CMK (cell line): ENCODE results near the gene SGCD.

Experiments
- DNase-seq: peaks from one replicate; pipeline ENCODE4 v3.0.0-alpha.2; 2010; ENCODE audit warnings: low read depth

Gene SGCD

GRCh38 chr5:156326718-156327259, at the start of gene SGCD:
Gene SGCD, plus strand, starts transcription at chr5:156327164.
- DNase-seq: no peak

- no peak for DNase-seq
These were observed 49.7 kb upstream of the SGCD start for GRCh38 chr5:156277290-156277689.

GRCh38 chr5:156295431-156295830, 31.5 kb upstream of the SGCD start:
- no peak for DNase-seq

GRCh38 chr5:156310115-156310514, 16.8 kb upstream of the SGCD start:
- DNase-seq: no peak

GRCh38 chr5:156312897-156313694, 13.9 kb upstream of the SGCD start:
- DNase-seq: no peak

- DNase-seq: no peak
These were observed 12.5 kb upstream of the SGCD start for GRCh38 chr5:156314416-156314815.

- DNase-seq: no peak
These were observed 4.3 kb upstream of the SGCD start for GRCh38 chr5:156322666-156323065.

- no peak for DNase-seq
These were observed 332 bp downstream of the SGCD start for GRCh38 chr5:156327296-156327695.

GRCh38 chr5:156328161-156328560, 1.2 kb downstream of the SGCD start:
- DNase-seq: no peak

- no peak for DNase-seq
These were observed 1.8 kb downstream of the SGCD start for GRCh38 chr5:156328766-156329165.

- no peak for DNase-seq
These were observed 2.2 kb downstream of the SGCD start for GRCh38 chr5:156329171-156329611.

GRCh38 chr5:156330141-156330870, 3.3 kb downstream of the SGCD start:
- DNase-seq: no peak

GRCh38 chr5:156331181-156331580, 4.2 kb downstream of the SGCD start:
- no peak for DNase-seq

- DNase-seq: no peak
These were observed 4.9 kb downstream of the SGCD start for GRCh38 chr5:156331845-156332244.

- no peak for DNase-seq
These were observed 5.3 kb downstream of the SGCD start for GRCh38 chr5:156332245-156332644.

GRCh38 chr5:156339139-156339841, 12.3 kb downstream of the SGCD start:
- no peak for DNase-seq

GRCh38 chr5:156340893-156341292, 13.9 kb downstream of the SGCD start:
- DNase-seq: no peak

GRCh38 chr5:156350256-156350655, 23.3 kb downstream of the SGCD start:
- no peak for DNase-seq

GRCh38 chr5:156351423-156351822, 24.5 kb downstream of the SGCD start:
- no peak for DNase-seq

- DNase-seq: no peak
These were observed 27.6 kb downstream of the SGCD start for GRCh38 chr5:156354571-156354970.

- no peak for DNase-seq
These were observed 29.3 kb downstream of the SGCD start for GRCh38 chr5:156356238-156356637.

GRCh38 chr5:156359476-156359875, 32.5 kb downstream of the SGCD start:
- no peak for DNase-seq
